Fibroblast of pulmonary artery (primary cell): ENCODE measurements around the gene RAPGEF1.

Experiments used
- DNase-seq: peaks from one replicate; pipeline ENCODE4 v3.0.0-alpha.2; 2010; ENCODE audit warnings: low read depth
- H3K4me3 ChIP-seq: replicated peaks from 2 replicates; pipeline ENCODE4 v1.5.1; 2011; ENCODE audit warnings: low read depth, mild to moderate bottlenecking, control low read depth, low read length, moderate library complexity
- TF ChIP-seq, protein P1 (sequence below): IDR thresholded peaks from 2 replicates; pipeline ENCODE4 v1.5.1; 2011; ENCODE audit warnings: mild to moderate bottlenecking, control low read depth, low read length, inconsistent platforms; ENCODE audit errors: missing control alignments

Gene RAPGEF1

DNA sequence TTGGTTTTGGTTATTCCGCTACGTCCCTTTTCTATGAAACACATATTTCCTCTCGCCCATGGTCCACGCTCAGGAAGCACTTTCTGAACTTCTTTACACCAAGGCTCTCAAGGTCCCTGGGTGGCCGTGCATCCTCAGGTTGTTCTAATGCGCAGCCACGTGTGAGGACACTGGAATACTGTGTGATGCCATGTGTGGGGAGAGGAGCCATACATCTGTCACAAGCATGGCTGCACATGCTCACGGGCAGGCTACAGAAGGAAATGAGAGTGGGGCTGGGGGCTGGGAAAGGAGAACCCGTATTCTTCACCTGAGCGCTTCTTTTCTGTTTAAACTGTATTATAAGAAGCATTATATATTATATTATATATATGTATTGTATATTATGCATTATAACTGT lies 157.8 kb downstream of the RAPGEF1 start:
- TF ChIP-seq, protein P1, sequence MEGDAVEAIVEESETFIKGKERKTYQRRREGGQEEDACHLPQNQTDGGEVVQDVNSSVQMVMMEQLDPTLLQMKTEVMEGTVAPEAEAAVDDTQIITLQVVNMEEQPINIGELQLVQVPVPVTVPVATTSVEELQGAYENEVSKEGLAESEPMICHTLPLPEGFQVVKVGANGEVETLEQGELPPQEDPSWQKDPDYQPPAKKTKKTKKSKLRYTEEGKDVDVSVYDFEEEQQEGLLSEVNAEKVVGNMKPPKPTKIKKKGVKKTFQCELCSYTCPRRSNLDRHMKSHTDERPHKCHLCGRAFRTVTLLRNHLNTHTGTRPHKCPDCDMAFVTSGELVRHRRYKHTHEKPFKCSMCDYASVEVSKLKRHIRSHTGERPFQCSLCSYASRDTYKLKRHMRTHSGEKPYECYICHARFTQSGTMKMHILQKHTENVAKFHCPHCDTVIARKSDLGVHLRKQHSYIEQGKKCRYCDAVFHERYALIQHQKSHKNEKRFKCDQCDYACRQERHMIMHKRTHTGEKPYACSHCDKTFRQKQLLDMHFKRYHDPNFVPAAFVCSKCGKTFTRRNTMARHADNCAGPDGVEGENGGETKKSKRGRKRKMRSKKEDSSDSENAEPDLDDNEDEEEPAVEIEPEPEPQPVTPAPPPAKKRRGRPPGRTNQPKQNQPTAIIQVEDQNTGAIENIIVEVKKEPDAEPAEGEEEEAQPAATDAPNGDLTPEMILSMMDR = no peak
- no peak for DNase-seq
- no peak overlapping the region for H3K4me3 ChIP-seq

DNA sequence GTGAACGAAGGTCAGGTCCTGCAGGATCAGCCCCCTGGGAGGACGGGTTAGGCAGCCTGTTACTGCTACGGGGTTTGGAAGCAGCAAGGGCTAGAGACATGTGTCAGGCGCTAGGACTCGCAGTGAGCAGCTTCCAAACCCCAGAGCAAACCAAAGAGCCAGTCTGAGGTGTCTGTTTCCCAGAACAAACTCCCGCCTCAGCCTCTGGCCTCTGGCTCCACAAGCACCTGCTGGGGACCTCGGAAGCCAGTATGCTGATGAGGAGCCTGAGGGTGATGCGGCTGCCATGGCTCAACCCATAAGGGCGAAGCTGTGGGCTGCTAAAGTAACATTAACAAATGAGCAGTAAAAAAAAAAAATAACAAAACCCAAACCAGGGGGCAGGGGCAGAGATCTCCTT lies 159.5 kb downstream of the RAPGEF1 start:
- H3K4me3 ChIP-seq = no peak overlapping the region
- no peak for DNase-seq
- TF ChIP-seq, protein P1 = no peak

DNA sequence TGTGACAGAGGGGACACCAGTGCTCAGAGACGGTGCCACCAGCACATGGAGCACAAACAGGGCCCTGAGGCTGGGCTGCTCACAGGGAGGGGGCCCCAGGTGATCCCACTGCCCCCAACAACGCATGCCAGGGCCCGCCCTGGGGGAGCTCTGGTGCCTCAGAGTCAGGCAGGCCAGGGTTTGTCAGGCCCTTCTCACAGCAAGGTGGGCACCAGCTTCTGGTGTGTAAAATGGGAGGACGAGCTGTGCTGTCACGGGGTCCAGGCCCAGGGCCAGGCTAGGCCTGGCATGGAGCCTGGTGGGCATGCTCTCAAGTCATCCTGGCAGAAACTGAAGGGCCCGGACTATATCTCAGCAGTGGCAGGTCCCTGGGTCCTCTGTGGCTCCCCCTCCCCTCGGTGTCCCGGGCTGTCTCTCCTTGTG lies 160.1 kb downstream of the RAPGEF1 start:
- H3K4me3 ChIP-seq = no peak overlapping the region
- TF ChIP-seq, protein P1 = no peak
- no peak for DNase-seq

DNA sequence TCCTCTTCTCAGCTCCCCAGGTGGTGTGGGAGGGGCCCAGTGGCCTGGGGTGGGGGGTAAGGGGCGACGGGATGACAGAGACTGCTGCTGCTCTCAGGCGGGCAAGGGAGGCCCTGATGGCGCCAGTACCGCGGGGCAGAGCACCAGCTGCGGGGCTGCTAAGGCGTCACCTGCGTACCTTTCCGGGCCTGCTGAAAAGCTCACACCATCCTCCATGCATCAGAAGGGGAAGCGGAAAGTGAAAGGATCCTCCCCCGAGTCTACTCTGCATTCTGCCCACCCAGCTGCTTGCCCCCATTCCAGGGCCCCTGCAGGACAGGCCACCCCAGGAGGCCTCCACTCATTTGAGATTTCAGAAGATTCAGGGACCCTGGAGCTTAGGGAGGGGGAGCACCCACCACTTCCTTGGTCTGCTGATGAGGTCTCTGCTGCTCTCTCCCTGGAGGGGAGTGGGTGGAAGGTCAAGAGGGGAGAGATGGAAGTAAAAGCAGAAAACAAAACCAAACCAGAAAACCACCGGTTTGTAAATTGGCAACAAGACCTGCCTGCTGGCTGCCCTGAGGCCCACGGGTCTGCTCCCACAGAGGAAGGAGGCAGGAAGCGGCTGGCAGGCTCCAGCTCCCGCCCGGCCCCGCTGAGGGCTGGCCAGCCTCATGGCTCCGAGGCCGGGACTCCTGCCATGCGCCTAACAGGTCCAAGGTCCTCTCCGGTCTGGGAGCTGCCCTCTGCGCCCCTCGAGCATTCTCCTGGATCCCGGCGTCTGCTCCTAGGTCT lies 161.0 kb downstream of the RAPGEF1 start:
- no peak overlapping the region for H3K4me3 ChIP-seq
- no peak for DNase-seq
- TF ChIP-seq, protein P1 = no peak

DNA sequence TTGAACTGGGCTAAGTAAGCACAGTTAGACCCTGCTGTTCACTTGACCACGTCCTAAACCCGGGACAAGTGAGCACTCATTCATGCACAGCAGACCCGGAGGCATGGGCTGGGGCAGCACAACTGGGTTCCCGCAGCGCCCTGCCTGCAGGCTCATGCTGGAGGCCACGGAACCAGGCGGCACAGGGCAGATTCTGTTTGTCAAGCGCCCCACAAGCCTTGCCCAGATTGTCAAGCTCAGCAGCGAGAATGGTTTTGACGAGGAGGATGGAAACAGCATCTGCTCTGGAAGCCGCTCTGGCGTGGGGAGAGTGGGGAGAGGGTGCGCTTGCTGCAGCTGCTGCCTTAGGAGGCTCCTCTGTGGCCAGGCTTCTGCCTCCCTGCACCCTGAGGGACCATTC lies 161.9 kb downstream of the RAPGEF1 start:
- no peak for DNase-seq
- no peak overlapping the region for H3K4me3 ChIP-seq
- TF ChIP-seq, protein P1 = no peak

DNA sequence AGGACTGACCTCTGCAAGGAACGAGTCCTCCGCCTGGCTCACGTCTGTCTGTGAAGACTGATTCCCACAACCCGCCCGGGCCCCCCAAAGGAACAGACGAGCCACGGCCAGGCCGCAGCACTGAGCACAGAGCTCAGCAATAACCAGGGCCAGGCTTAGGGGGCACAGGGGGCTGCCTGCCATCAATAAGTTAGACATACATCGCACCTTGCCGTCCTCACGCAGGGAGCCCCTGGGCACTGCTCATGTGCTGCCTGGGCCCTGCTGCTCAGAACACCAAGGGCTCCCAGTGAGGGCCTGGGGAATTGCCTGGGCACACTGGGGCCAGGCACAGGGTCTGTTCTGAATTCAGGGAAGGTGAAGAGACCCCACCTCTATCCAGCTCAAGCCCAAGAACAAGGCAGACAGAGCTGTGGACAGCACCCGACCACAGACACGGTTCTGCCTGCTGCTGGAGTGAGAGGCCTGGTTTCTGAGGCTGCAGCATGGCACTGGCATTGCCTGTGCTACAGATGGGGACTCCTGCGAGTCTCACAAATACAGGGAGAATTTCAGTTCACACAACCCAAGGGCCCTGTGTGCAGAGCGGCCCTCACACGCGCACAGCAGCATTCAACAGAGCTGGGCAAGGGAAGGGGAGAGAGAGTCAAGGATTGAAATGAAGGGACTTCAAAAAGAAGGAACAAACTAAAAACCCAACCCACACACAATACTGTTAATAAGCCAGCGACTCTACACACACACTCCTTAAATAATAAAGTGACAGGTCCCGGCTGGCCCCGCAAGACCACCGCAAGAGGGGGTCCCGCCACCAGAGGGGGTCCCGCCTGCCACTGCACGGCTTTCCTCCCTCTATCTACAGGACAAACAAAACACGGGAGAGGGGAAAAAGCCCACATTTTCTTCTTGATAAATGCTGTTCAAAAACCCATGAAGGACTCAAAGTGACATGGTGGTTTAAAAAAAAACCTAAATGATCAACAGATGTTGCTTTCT lies 162.6 kb downstream of the RAPGEF1 start:
- no peak for DNase-seq

More for the DNA sequence above, 162.6 kb downstream of the RAPGEF1 start:
- no peak overlapping the region for H3K4me3 ChIP-seq
- TF ChIP-seq, protein P1 = no peak
